GM12878 (cell line): ENCODE measurements around the gene ERICH4. TPM values are rescaled to one million over a fixed set of nuclear protein-coding genes. Genes with fewer than 3 reads are reported as not detected.

Experiments used
- BHLHE40 ChIP-seq, 2 experiments: fragments of 450-650 bp in 1 of 2; IDR thresholded peaks; 2 replicates each; pipeline ENCODE4 v1.6.1; 2011 to 2017; ENCODE audit warnings: low read depth in 2 of 2, borderline replicate concordance in 1 of 2, improper control_type of control experiment in 1 of 2, low read length in 1 of 2, mild to moderate bottlenecking in 1 of 2
- EED ChIP-seq: sonication (generic); IDR thresholded peaks from 2 replicates; pipeline ENCODE4 v1.6.1; 2016; ENCODE audit warnings: antibody characterized with exemption, low read depth
- ESRRA ChIP-seq: IDR thresholded peaks from 2 replicates; pipeline ENCODE4 v1.6.1; 2012; ENCODE audit warnings: mild to moderate bottlenecking, low read length, improper control_type of control experiment
- FOS ChIP-seq: IDR thresholded peaks from 3 replicates; pipeline ENCODE4 v1.6.1; 2011; ENCODE audit warnings: borderline replicate concordance; ENCODE audit not compliant: insufficient read length; ENCODE audit errors: extremely low read depth
- FOXK2 ChIP-seq: fragments of 450-650 bp; IDR thresholded peaks from 2 replicates; pipeline ENCODE4 v1.6.1; 2017; ENCODE audit warnings: mild to moderate bottlenecking, moderate library complexity
- GATAD2B ChIP-seq: fragments of 450-650 bp; conservative IDR thresholded peaks from 2 replicates; pipeline ENCODE4 v1.6.1; 2017; ENCODE audit warnings: low read depth, mild to moderate bottlenecking, moderate library complexity
- HDAC2 ChIP-seq: fragments of 200-600 bp; sonication (generic); IDR thresholded peaks from 2 replicates; pipeline ENCODE4 v1.6.1; 2017
- HDAC6 ChIP-seq: fragments of 200-600 bp; sonication (generic); IDR thresholded peaks from one replicate; pipeline ENCODE4 v1.8.0; 2017; ENCODE audit warnings: antibody characterized with exemption; ENCODE audit not compliant: unreplicated experiment
- IRF4 ChIP-seq: IDR thresholded peaks from 2 replicates; pipeline ENCODE4 v1.6.1; 2011; ENCODE audit warnings: low read depth, low read length
- LARP7 ChIP-seq: fragments of 450-650 bp; IDR thresholded peaks from 2 replicates; pipeline ENCODE4 v1.6.1; 2017; ENCODE audit warnings: mild to moderate bottlenecking
- MEF2A ChIP-seq: IDR thresholded peaks from 2 replicates; pipeline ENCODE4 v1.6.1; 2011; ENCODE audit warnings: low read depth, mild to moderate bottlenecking, low read length, moderate library complexity; ENCODE audit not compliant: insufficient read depth
- MTA2 ChIP-seq: fragments of 450-650 bp; IDR thresholded peaks from 2 replicates; pipeline ENCODE4 v1.6.1; 2016; ENCODE audit warnings: low read depth, mild to moderate bottlenecking, moderate library complexity
- MYC ChIP-seq: IDR thresholded peaks from 2 replicates; pipeline ENCODE4 v1.6.1; 2011; ENCODE audit warnings: mild to moderate bottlenecking, low read length, moderate library complexity, inconsistent platforms; ENCODE audit not compliant: insufficient read depth, insufficient replicate concordance, insufficient read length, severe bottlenecking
- NFXL1 ChIP-seq: fragments of 450-650 bp; IDR thresholded peaks from 2 replicates; pipeline ENCODE4 v1.6.1; 2017; ENCODE audit warnings: antibody characterized with exemption, mild to moderate bottlenecking, borderline replicate concordance
- POLR2A ChIP-seq: IDR thresholded peaks from 2 replicates; pipeline ENCODE4 v1.6.1; 2011; ENCODE audit warnings: low read depth, mild to moderate bottlenecking, low read length
- POLR2AphosphoS5 ChIP-seq: IDR thresholded peaks from 2 replicates; pipeline ENCODE4 v1.6.1; 2011; ENCODE audit warnings: mild to moderate bottlenecking, low read length, inconsistent platforms
- SP1 ChIP-seq: IDR thresholded peaks from one replicate; pipeline ENCODE4 v1.6.1; 2011; ENCODE audit warnings: low read depth, low read length
- SUZ12 ChIP-seq: fragments of 200-600 bp; sonication (generic); IDR thresholded peaks from one replicate; pipeline ENCODE4 v1.6.1; 2018; ENCODE audit warnings: antibody characterized with exemption, mild to moderate bottlenecking; ENCODE audit not compliant: unreplicated experiment
- TARDBP ChIP-seq: IDR thresholded peaks from 2 replicates; pipeline ENCODE4 v1.6.1; 2016; ENCODE audit warnings: borderline replicate concordance
- YY1 ChIP-seq: IDR thresholded peaks from 2 replicates; pipeline ENCODE4 v1.6.1; 2011; ENCODE audit warnings: low read depth, mild to moderate bottlenecking, low read length
- ZZZ3 ChIP-seq: IDR thresholded peaks from 2 replicates; pipeline ENCODE4 v1.6.1; 2011; ENCODE audit warnings: low read depth; ENCODE audit not compliant: control insufficient read depth, insufficient read length
- polyA plus RNA-seq, 11 experiments: library from polyadenylated mRNA; depleted of rRNA in 4 of 11; unstranded in 6 of 11; stranded (reverse) in 5 of 11; fragments of >200 nt; fragmentation: Nextera tagmentation in 4 of 11; fragmentation: Illumina TruSeq in 1 of 11; extraction: Ambion mirVana in 4 of 11; extraction: Trizol in 1 of 11; gene quantifications; 1 replicate in 1 of 11; 2 replicates in 10 of 11; pipeline versions ENCODE4 v1.2.1 to v1.2.3, GENCODE V29; 2011 to 2016; ENCODE audit warnings: inconsistent platforms in 2 of 11, missing spikeins in 2 of 11, low read depth in 1 of 11
- total RNA-seq, 4 experiments: library from RNA; depleted of rRNA in 3 of 4; stranded (reverse); fragments of >200 nt in 3 of 4; fragmentation: Illumina TruSeq in 1 of 4; extraction: Trizol in 1 of 4; gene quantifications; 2 replicates each; pipeline versions ENCODE4 v1.2.1 to v1.2.3, GENCODE V29; 2013 to 2021
- TF ChIP-seq, protein P1 (sequence below): fragments of 450-650 bp; IDR thresholded peaks from 2 replicates; pipeline ENCODE4 v1.6.1; 2016; ENCODE audit warnings: mild to moderate bottlenecking, moderate library complexity, borderline replicate concordance
- TF ChIP-seq, protein P2 (sequence below): IDR thresholded peaks from 2 replicates; pipeline ENCODE4 v1.6.1; 2012; ENCODE audit warnings: low read depth, low read length, improper control_type of control experiment
- TF ChIP-seq, protein P3 (sequence below): fragments of 450-650 bp; IDR thresholded peaks from 2 replicates; pipeline ENCODE4 v1.6.1; 2014; ENCODE audit warnings: mild to moderate bottlenecking

ERICH4 gene
- total and polyA plus RNA-seq, 10 of the 15 experiments (the other 5 are each of a cell fraction or from before 2014, with no cell fraction given): not detected

DNA sequence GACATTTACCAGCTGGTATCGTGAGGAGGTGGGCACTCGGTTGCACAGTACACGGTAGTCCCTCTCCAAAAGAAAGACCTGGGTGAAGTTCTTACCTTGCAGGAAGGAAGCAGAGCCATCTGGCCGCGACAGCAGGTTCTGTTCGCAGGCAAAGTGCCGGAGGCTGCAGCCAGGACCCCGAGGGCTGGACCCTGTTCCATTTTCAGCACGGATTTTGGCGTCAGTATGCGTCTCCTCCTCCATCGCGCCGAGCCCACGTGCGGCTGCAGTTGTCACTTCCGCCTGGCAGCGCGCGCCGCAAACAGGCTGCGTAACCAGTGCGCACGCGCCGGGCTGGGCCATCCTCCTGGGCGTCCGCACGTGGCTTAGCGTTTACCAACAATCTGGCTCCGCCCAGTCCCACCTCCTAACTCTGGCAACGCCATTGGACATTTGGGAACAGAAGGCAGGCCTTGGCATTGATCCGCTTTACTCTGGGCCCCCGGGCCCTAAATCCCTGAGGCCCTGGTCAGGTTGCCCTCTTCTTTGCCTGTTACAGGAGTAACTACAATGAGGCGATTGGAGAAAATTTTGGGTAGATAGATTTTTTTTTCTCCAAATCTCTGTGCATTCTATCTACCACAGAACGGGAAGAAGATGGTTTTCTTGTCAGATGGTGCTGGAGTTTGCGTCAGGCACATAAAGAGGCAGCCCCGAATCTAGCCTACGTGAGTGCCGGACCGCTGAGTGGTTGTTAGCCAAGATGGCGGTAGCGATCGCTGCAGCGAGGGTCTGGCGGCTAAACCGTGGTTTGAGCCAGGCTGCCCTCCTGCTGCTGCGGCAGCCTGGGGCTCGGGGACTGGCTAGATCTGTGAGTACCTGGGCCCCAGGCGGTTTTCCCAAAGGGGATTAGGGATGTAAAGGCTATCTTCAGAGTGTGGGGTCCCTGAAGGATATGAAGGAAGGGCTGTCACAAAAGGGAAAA is 45.6 kb upstream of the ERICH4 start, which contains the start of the genes BCKDHA and EXOSC5 (continued):
- TF ChIP-seq SP1 (peak; percentile 74), SUZ12 (no peak), MTA2 (no peak), MEF2A (no peak), GATAD2B (0 out of 2 replicates have a peak, but pooled peaks have one; percentile 26), YY1 (peak; percentile 95), HDAC6 (no peak), FOXK2 (peak; percentile 94), ZZZ3 (no peak), EED (no peak), LARP7 (peak; percentile 29; the same call in 1 of the 2 replicates), HDAC2 (no peak), NFXL1 (no peak), ESRRA (no peak), BHLHE40 (IDR thresholded peaks at IDR 0.05; ENCODE audit: borderline replicate concordance in 1 of 2, low read depth in 2 of 2, low read length in 1 of 2) (peak; percentile 95 to 98), POLR2A (peak; percentile 78), POLR2AphosphoS5 (peak; percentile 72), FOS (no peak), TARDBP (no peak), MYC (peak; percentile 97), IRF4 (no peak)
- TF ChIP-seq, protein P1, sequence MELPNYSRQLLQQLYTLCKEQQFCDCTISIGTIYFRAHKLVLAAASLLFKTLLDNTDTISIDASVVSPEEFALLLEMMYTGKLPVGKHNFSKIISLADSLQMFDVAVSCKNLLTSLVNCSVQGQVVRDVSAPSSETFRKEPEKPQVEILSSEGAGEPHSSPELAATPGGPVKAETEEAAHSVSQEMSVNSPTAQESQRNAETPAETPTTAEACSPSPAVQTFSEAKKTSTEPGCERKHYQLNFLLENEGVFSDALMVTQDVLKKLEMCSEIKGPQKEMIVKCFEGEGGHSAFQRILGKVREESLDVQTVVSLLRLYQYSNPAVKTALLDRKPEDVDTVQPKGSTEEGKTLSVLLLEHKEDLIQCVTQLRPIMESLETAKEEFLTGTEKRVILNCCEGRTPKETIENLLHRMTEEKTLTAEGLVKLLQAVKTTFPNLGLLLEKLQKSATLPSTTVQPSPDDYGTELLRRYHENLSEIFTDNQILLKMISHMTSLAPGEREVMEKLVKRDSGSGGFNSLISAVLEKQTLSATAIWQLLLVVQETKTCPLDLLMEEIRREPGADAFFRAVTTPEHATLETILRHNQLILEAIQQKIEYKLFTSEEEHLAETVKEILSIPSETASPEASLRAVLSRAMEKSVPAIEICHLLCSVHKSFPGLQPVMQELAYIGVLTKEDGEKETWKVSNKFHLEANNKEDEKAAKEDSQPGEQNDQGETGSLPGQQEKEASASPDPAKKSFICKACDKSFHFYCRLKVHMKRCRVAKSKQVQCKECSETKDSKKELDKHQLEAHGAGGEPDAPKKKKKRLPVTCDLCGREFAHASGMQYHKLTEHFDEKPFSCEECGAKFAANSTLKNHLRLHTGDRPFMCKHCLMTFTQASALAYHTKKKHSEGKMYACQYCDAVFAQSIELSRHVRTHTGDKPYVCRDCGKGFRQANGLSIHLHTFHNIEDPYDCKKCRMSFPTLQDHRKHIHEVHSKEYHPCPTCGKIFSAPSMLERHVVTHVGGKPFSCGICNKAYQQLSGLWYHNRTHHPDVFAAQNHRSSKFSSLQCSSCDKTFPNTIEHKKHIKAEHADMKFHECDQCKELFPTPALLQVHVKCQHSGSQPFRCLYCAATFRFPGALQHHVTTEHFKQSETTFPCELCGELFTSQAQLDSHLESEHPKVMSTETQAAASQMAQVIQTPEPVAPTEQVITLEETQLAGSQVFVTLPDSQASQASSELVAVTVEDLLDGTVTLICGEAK: peak; percentile 63
- TF ChIP-seq, protein P2, sequence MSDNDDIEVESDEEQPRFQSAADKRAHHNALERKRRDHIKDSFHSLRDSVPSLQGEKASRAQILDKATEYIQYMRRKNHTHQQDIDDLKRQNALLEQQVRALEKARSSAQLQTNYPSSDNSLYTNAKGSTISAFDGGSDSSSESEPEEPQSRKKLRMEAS: peak; percentile 100
- TF ChIP-seq, protein P3, sequence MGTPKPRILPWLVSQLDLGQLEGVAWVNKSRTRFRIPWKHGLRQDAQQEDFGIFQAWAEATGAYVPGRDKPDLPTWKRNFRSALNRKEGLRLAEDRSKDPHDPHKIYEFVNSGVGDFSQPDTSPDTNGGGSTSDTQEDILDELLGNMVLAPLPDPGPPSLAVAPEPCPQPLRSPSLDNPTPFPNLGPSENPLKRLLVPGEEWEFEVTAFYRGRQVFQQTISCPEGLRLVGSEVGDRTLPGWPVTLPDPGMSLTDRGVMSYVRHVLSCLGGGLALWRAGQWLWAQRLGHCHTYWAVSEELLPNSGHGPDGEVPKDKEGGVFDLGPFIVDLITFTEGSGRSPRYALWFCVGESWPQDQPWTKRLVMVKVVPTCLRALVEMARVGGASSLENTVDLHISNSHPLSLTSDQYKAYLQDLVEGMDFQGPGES: no peak
